Astrocyte of the cerebellum (primary cell): Measurements from ENCODE around the gene CACNA1D.

ENCODE experiments used
- DNase-seq: peaks from one replicate; pipeline ENCODE4 v3.0.0-alpha.2; 2011; ENCODE audit warnings: low read depth
- H3K4me3 ChIP-seq: 2 replicates; pipeline ENCODE4 v1.5.1; 2011; ENCODE audit warnings: mild to moderate bottlenecking, low read depth, low read length, moderate library complexity
- in situ Hi-C: cut with HindIII; loops from 2 replicates; pipeline ENCODE4 v1.10.0; 2017; ENCODE audit warnings: low sequenced_read_pairs
- TF ChIP-seq, protein P1 (sequence below): IDR thresholded peaks from 2 replicates; pipeline ENCODE4 v1.5.1; 2012; ENCODE audit warnings: low read length, low read depth, moderate library complexity, mild to moderate bottlenecking; ENCODE audit errors: missing control alignments

The CACNA1D gene

GRCh38 chr3:53778153-53778552, 283.7 kb downstream of the CACNA1D start:
- TF ChIP-seq, protein P1, sequence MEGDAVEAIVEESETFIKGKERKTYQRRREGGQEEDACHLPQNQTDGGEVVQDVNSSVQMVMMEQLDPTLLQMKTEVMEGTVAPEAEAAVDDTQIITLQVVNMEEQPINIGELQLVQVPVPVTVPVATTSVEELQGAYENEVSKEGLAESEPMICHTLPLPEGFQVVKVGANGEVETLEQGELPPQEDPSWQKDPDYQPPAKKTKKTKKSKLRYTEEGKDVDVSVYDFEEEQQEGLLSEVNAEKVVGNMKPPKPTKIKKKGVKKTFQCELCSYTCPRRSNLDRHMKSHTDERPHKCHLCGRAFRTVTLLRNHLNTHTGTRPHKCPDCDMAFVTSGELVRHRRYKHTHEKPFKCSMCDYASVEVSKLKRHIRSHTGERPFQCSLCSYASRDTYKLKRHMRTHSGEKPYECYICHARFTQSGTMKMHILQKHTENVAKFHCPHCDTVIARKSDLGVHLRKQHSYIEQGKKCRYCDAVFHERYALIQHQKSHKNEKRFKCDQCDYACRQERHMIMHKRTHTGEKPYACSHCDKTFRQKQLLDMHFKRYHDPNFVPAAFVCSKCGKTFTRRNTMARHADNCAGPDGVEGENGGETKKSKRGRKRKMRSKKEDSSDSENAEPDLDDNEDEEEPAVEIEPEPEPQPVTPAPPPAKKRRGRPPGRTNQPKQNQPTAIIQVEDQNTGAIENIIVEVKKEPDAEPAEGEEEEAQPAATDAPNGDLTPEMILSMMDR, result no peak
- in situ Hi-C loops, result no loop called here
- no peak overlapping the region for H3K4me3 ChIP-seq
- DNase-seq, result no peak

GRCh38 chr3:53780171-53780570, 285.8 kb downstream of the CACNA1D start:
- in situ Hi-C loops, result no loop called here
- H3K4me3 ChIP-seq, result no peak overlapping the region
- TF ChIP-seq, protein P1, result no peak
- no peak for DNase-seq

DNA sequence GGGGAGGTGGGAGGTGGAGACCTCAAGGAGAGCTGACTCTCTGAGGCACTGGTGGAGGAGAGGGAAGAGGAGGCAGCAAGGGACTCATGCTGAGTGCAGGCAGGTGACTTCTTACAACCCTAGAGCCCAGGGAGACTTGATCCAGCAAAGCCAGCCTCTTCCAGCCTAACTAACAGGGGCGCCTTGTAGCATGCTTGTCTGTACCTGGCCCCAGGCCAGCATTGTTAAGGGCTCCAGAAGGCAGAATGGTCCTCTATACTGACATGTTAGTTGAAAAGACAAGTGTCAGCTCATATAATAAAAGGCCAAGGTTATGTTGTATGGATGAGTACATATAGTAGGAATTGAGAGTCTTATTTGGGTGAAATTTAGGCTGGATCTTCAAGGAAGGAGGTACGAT, 286.4 kb downstream of the CACNA1D start:
- DNase-seq, result no peak
- TF ChIP-seq, protein P1, result no peak
- in situ Hi-C loops, result no loop called here
- H3K4me3 ChIP-seq, result no peak overlapping the region

- no peak overlapping the region for H3K4me3 ChIP-seq
- TF ChIP-seq, protein P1, result no peak
- in situ Hi-C loops, result no loop called here
- no peak for DNase-seq
Observed at GRCh38 chr3:53787016-53787415, 292.6 kb downstream of the CACNA1D start.

- in situ Hi-C loops, result no loop called here
- DNase-seq, result no peak
- no peak overlapping the region for H3K4me3 ChIP-seq
- TF ChIP-seq, protein P1, result no peak
Observed at GRCh38 chr3:53788038-53788437, 293.6 kb downstream of the CACNA1D start.

DNA sequence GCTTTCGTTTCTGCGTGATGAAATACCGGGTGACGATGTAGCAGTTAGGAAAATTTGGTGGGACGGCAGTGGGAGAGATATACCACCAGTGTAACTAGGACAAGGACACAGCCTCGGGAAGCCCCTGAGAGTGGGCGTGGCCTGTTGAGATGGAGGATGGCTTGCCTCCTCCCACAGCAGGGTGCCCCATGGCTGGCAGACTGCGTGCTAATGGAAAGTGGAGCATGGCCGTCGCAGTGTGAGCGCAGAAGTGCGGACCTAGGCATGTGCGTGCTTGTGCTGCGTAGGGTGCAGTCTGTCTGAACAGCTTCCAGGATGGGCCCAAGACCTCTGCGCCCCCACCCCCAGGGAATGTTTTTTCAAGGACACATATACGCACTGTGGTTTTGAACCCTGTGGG, 295.0 kb downstream of the CACNA1D start:
- in situ Hi-C loops, result no loop called here
- TF ChIP-seq, protein P1, result no peak
- no peak for DNase-seq
- no peak overlapping the region for H3K4me3 ChIP-seq

DNA sequence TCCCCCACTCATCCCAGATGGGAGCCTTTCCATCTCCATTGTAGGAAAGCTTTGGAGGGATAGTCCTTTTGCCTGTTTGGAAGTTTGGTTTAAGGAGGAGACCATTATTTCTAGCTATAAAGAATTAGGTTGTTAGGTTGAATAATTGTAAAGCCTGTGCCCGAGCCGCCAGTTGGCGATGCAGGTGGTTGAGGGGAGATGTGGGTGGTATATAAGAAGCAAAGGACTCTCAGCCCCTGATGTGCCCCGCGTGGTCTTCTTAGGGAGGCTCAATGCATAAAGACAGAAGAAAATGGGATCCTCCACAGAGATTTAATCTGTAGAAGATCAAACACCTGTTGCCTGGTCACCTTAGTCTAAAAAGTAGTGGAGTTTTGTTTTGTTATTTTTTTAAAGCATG, 296.1 kb downstream of the CACNA1D start:
- no peak for DNase-seq
- no peak overlapping the region for H3K4me3 ChIP-seq
- in situ Hi-C loops, result no loop called here
- TF ChIP-seq, protein P1, result no peak
